H9 (cell line): ENCODE measurements around the gene TLE4. TPM values are rescaled to one million over a fixed set of nuclear protein-coding genes. Genes with fewer than 3 reads are reported as not detected.

Source experiments
- DNase-seq: peaks from one replicate; pipeline ENCODE4 v3.0.0-alpha.2; 2017
- H2AFZ ChIP-seq: one replicate; pipeline ENCODE4 v1.6.1; 2013; ENCODE audit warnings: mild to moderate bottlenecking, low read length, control low read depth, moderate library complexity
- H2AK5ac ChIP-seq: 2 replicates; pipeline ENCODE4 v1.6.1; 2013; ENCODE audit warnings: low read length, control low read depth, mixed read lengths; ENCODE audit not compliant: insufficient read length
- H2BK120ac ChIP-seq: one replicate; pipeline ENCODE4 v1.6.1; 2013; ENCODE audit warnings: low read depth, mild to moderate bottlenecking, low read length, control low read depth, inconsistent platforms; ENCODE audit not compliant: poor library complexity, severe bottlenecking
- H2BK12ac ChIP-seq: 2 replicates; pipeline ENCODE4 v1.6.1; 2013; ENCODE audit warnings: low read length, control low read depth, mixed read lengths, low read depth; ENCODE audit not compliant: insufficient read length
- H2BK15ac ChIP-seq: 2 replicates; pipeline ENCODE4 v1.6.1; 2013; ENCODE audit warnings: low read depth, low read length, control low read depth
- H2BK20ac ChIP-seq: one replicate; pipeline ENCODE4 v1.6.1; 2013; ENCODE audit warnings: low read depth, mild to moderate bottlenecking, low read length, control low read depth, inconsistent platforms; ENCODE audit not compliant: poor library complexity, severe bottlenecking
- H2BK5ac ChIP-seq: 2 replicates; pipeline ENCODE4 v1.6.1; 2013; ENCODE audit warnings: low read length, control low read depth, mixed read lengths; ENCODE audit not compliant: insufficient read length
- H3K14ac ChIP-seq: 2 replicates; pipeline ENCODE4 v1.6.1; 2013; ENCODE audit warnings: low read length, control low read depth; ENCODE audit not compliant: insufficient read depth
- H3K18ac ChIP-seq: 2 replicates; pipeline ENCODE4 v1.6.1; 2013; ENCODE audit warnings: low read depth, mild to moderate bottlenecking, mixed read lengths, low read length, control low read depth; ENCODE audit not compliant: insufficient read length
- H3K23ac ChIP-seq: 2 replicates; pipeline ENCODE4 v1.6.1; 2013; ENCODE audit warnings: low read length, control low read depth, mixed read lengths, low read depth; ENCODE audit not compliant: insufficient read length
- H3K23me2 ChIP-seq: 2 replicates; pipeline ENCODE4 v1.6.1; 2013; ENCODE audit warnings: low read depth, mild to moderate bottlenecking, mixed read lengths, low read length, control low read depth; ENCODE audit not compliant: insufficient read length, poor library complexity, severe bottlenecking
- H3K27ac ChIP-seq: 2 replicates; pipeline ENCODE4 v1.5.1; 2013; ENCODE audit warnings: low read length, control low read depth, mixed read lengths, low read depth; ENCODE audit not compliant: insufficient read length
- H3K27me3 ChIP-seq: 2 replicates; pipeline ENCODE4 v1.6.1; 2013; ENCODE audit warnings: low read length, control low read depth, inconsistent platforms; ENCODE audit not compliant: insufficient read depth
- H3K4ac ChIP-seq: 2 replicates; pipeline ENCODE4 v1.6.1; 2013; ENCODE audit warnings: low read depth, mild to moderate bottlenecking, control low read depth, inconsistent platforms, low read length, moderate library complexity
- H3K4me1 ChIP-seq: 2 replicates; pipeline ENCODE4 v1.6.1; 2013; ENCODE audit warnings: low read length, control low read depth, inconsistent platforms; ENCODE audit not compliant: insufficient read depth
- H3K4me2 ChIP-seq: 2 replicates; pipeline ENCODE4 v1.6.1; 2013; ENCODE audit warnings: low read length, control low read depth, mixed read lengths; ENCODE audit not compliant: insufficient read length, insufficient read depth
- H3K56ac ChIP-seq: 2 replicates; pipeline ENCODE4 v1.6.1; 2013; ENCODE audit warnings: low read depth, mild to moderate bottlenecking, mixed read lengths, low read length, control low read depth; ENCODE audit not compliant: insufficient read length
- H3K79me1 ChIP-seq: 2 replicates; pipeline ENCODE4 v1.6.1; 2013; ENCODE audit warnings: low read depth, mild to moderate bottlenecking, moderate library complexity, low read length, control low read depth, inconsistent platforms; ENCODE audit not compliant: insufficient read depth, poor library complexity, severe bottlenecking
- H3K79me2 ChIP-seq: 2 replicates; pipeline ENCODE4 v1.6.1; 2013; ENCODE audit warnings: low read length, control low read depth, inconsistent platforms; ENCODE audit not compliant: insufficient read depth
- H3K9ac ChIP-seq: 2 replicates; pipeline ENCODE4 v1.6.1; 2013; ENCODE audit warnings: low read length, control low read depth, mixed read lengths; ENCODE audit not compliant: insufficient read length; ENCODE audit errors: extremely low read depth
- H3K9me3 ChIP-seq: one replicate; pipeline ENCODE4 v1.6.1; 2013; ENCODE audit warnings: low read depth, low read length, inconsistent platforms; ENCODE audit not compliant: control insufficient read depth
- H3T11ph ChIP-seq: one replicate; pipeline ENCODE4 v1.6.1; 2013; ENCODE audit warnings: mild to moderate bottlenecking, low read length, control low read depth, inconsistent platforms
- H4K20me1 ChIP-seq: one replicate; pipeline ENCODE4 v1.6.1; 2013; ENCODE audit not compliant: control insufficient read depth, insufficient read length, insufficient read depth
- H4K5ac ChIP-seq: 2 replicates; pipeline ENCODE4 v1.6.1; 2013; ENCODE audit warnings: low read depth, mild to moderate bottlenecking, mixed read lengths, low read length, control low read depth; ENCODE audit not compliant: insufficient read length
- H4K8ac ChIP-seq: replicated peaks from 2 replicates; pipeline ENCODE4 v1.6.1; 2013; ENCODE audit warnings: low read length, control low read depth, mixed read lengths, low read depth; ENCODE audit not compliant: insufficient read length
- H4K91ac ChIP-seq: 2 replicates; pipeline ENCODE4 v1.6.1; 2013; ENCODE audit warnings: low read depth, mild to moderate bottlenecking, moderate library complexity, mixed read lengths, low read length, control low read depth; ENCODE audit not compliant: insufficient read length
- H3K27ac Mint-ChIP-seq, 3 experiments: 2 replicates in 2 of 3; 3 replicates in 1 of 3; pipeline ENCODE4 v1.8.0; 2020 to 2021; ENCODE audit warnings: mixed read lengths in 3 of 3, mild to moderate bottlenecking in 1 of 3, moderate library complexity in 1 of 3
- H3K27me3 Mint-ChIP-seq: 2 replicates; pipeline ENCODE4 v1.8.0; 2021; ENCODE audit warnings: low read depth, mild to moderate bottlenecking, moderate library complexity, mixed read lengths
- H3K36me3 Mint-ChIP-seq, 3 experiments: 2 replicates in 2 of 3; 3 replicates in 1 of 3; pipeline ENCODE4 v1.8.0; 2020 to 2021; ENCODE audit warnings: low read depth in 3 of 3, mixed read lengths in 3 of 3; ENCODE audit not compliant: insufficient read depth in 1 of 3
- H3K4me1 Mint-ChIP-seq, 2 experiments: 2 replicates each; pipeline ENCODE4 v1.8.0; 2020; ENCODE audit warnings: mixed read lengths in 2 of 2
- H3K4me3 Mint-ChIP-seq, 2 experiments: 2 replicates in 1 of 2; 3 replicates in 1 of 2; pipeline ENCODE4 v1.8.0; 2020 to 2021; ENCODE audit warnings: mild to moderate bottlenecking in 2 of 2, mixed read lengths in 2 of 2, moderate library complexity in 1 of 2
- H3K9me3 Mint-ChIP-seq, 2 experiments: 2 replicates in 1 of 2; 3 replicates in 1 of 2; pipeline ENCODE4 v1.8.0; 2020; ENCODE audit warnings: mild to moderate bottlenecking in 2 of 2, mixed read lengths in 2 of 2, moderate library complexity in 1 of 2
- CTCF ChIP-seq: fragments of 200-600 bp; sonication (generic); conservative IDR thresholded peaks from 3 replicates; pipeline ENCODE4 v1.8.0; 2021; ENCODE audit warnings: antibody characterized with exemption, mild to moderate bottlenecking
- WGBS: extraction: QIAGEN DNeasy Blood & Tissue Kit; methylation state at CpG from one replicate; pipeline ENCODE4 v1.1.7; 2013; ENCODE audit warnings: missing lambda C conversion rate, low lambda C conversion rate, mixed read lengths; ENCODE audit not compliant: insufficient read length; ENCODE audit errors: extremely low coverage; 5-methylcytosine and 5-hydroxymethylcytosine counted together
- total RNA-seq: library from RNA; stranded (reverse); gene quantifications from 2 replicates; pipeline ENCODE4 v1.2.1, GENCODE V29; 2021

TLE4 gene
- total RNA-seq, 1 experiment from 2014 or later = 35.1 TPM

GRCh38 chr9:79555474-79556089 is 16.2 kb upstream of the TLE4 start:
- no peak overlapping the region for H4K8ac ChIP-seq
- H2AK5ac ChIP-seq = no peak overlapping the region
- H3K27ac Mint-ChIP-seq = no peak overlapping the region; a peak in 2 of 7 replicates
- no peak overlapping the region for H3K23ac ChIP-seq
- H2BK20ac ChIP-seq = no peak overlapping the region
- no peak overlapping the region for H3K14ac ChIP-seq
- H3K18ac ChIP-seq = no peak overlapping the region
- H3K27me3 ChIP-seq = no peaks in the 10 kb centered on the region
- no peaks in the 10 kb centered on the region for H4K20me1 ChIP-seq
- WGBS = no CpG with 5 or more reads among the region's 5 CpGs
- H3T11ph ChIP-seq = no peak overlapping the region
- no peak overlapping the region for H3K27ac ChIP-seq
- H3K27me3 Mint-ChIP-seq = no peaks in the 10 kb centered on the region
- H3K4me1 ChIP-seq = no peaks in the 10 kb centered on the region
- TF ChIP-seq CTCF = no peak
- no peak overlapping the region for H4K91ac ChIP-seq
- no peak overlapping the region for H3K4me3 Mint-ChIP-seq
- no peaks in the 10 kb centered on the region for H3K36me3 Mint-ChIP-seq
- H2BK12ac ChIP-seq = no peak overlapping the region
- H3K9me3 Mint-ChIP-seq = no peaks in the 10 kb centered on the region
- no peak overlapping the region for H2BK5ac ChIP-seq
- H2BK120ac ChIP-seq = no peak overlapping the region
- H3K9ac ChIP-seq = no peak overlapping the region
- no peaks in the 10 kb centered on the region for H3K9me3 ChIP-seq
- peaks cover 6 to 11% of the 10 kb centered on the region in 2 experiments; a peak in 2 of 4 replicates for H3K4me1 Mint-ChIP-seq
- no peak overlapping the region for H3K4me2 ChIP-seq
- no peaks in the 10 kb centered on the region for H3K79me1 ChIP-seq
- H3K23me2 ChIP-seq = no peaks in the 10 kb centered on the region
- no peak for DNase-seq
- H2AFZ ChIP-seq = no peak overlapping the region
- H2BK15ac ChIP-seq = no peak overlapping the region
- H3K79me2 ChIP-seq = no peaks in the 10 kb centered on the region
- H3K4ac ChIP-seq = no peak overlapping the region
- H3K56ac ChIP-seq = no peak overlapping the region
- no peak overlapping the region for H4K5ac ChIP-seq
